EH (cell line): ENCODE results near the gene ARMC2.
"Not testable (repeated sequence)": the region's sequence is repeated elsewhere in the genome, so short reads cannot be mapped to it uniquely, and the experiment has no call there.

Experiments used
- DNase-seq: peaks from one replicate; pipeline ENCODE4 v3.0.0-alpha.2; 2015; ENCODE audit warnings: low read depth

Gene ARMC2

GRCh38 chr6:108952776-108953486, 104.7 kb downstream of the ARMC2 start:
- DNase-seq, result no peak

- no peak for DNase-seq
Measured at GRCh38 chr6:108953681-108954080, 105.5 kb downstream of the ARMC2 start.

- no peak for DNase-seq
Measured at GRCh38 chr6:108955329-108955949, 107.2 kb downstream of the ARMC2 start.

GRCh38 chr6:108957221-108957620, 109.0 kb downstream of the ARMC2 start:
- no peak for DNase-seq

GRCh38 chr6:108958900-108959770, 110.9 kb downstream of the ARMC2 start:
- DNase-seq, result no peak

GRCh38 chr6:108959972-108960582, 111.9 kb downstream of the ARMC2 start:
- no peak for DNase-seq

- DNase-seq, result no peak
Measured at GRCh38 chr6:108960601-108961000, 112.4 kb downstream of the ARMC2 start.

- DNase-seq, result no peak
Measured at GRCh38 chr6:108961077-108961476, 112.9 kb downstream of the ARMC2 start.

GRCh38 chr6:108961985-108962384, 113.8 kb downstream of the ARMC2 start:
- peak; percentile 30 for DNase-seq

- no peak for DNase-seq
Measured at GRCh38 chr6:108966251-108966650, 118.0 kb downstream of the ARMC2 start.

- DNase-seq, result peak; percentile 61
Measured at GRCh38 chr6:108966855-108967755, 118.9 kb downstream of the ARMC2 start.

- DNase-seq, result no peak
Measured at GRCh38 chr6:108968325-108969316, 120.4 kb downstream of the ARMC2 start.

- peak; percentile 20 for DNase-seq
Measured at GRCh38 chr6:108969776-108970175, 121.6 kb downstream of the ARMC2 start.

- no peak for DNase-seq
Measured at GRCh38 chr6:108974201-108974600, 126.0 kb downstream of the ARMC2 start.

GRCh38 chr6:108978638-108979037, 130.4 kb downstream of the ARMC2 start:
- DNase-seq, result not testable (repeated sequence)

GRCh38 chr6:108982154-108983113, 134.2 kb downstream of the ARMC2 start:
- DNase-seq, result no peak

- no peak for DNase-seq
Measured at GRCh38 chr6:108983151-108983550, 134.9 kb downstream of the ARMC2 start.

GRCh38 chr6:108985301-108985700, 137.1 kb downstream of the ARMC2 start:
- no peak for DNase-seq

GRCh38 chr6:108987156-108987555, 138.9 kb downstream of the ARMC2 start:
- DNase-seq, result no peak
